Measurements from ENCODE around the gene ITPKC.

The ITPKC gene

GRCh38 chr19:40755248-40755624, 38.3 kb downstream of the ITPKC start:
- TF ChIP-seq RARB (CRISPR knock-in tag; IDR thresholded peaks at IDR 0.05) (no peak), ZC3H10 (CRISPR knock-in tag; IDR thresholded peaks at IDR 0.05) (no peak)

GRCh38 chr19:40755791-40756190, 38.9 kb downstream of the ITPKC start:
- ATAC-seq: no peak
- TF ChIP-seq ZFP30 (CRISPR knock-in tag; IDR thresholded peaks at IDR 0.05): no peak
- TF ChIP-seq ZFP3 (CRISPR knock-in tag; IDR thresholded peaks at IDR 0.05): no peak
- TF ChIP-seq ZNF8 (CRISPR knock-in tag; IDR thresholded peaks at IDR 0.05): no peak
- TF ChIP-seq TCF4 (CRISPR knock-in tag; IDR thresholded peaks at IDR 0.05; ENCODE audit: borderline replicate concordance): no peak
- TF ChIP-seq OSR1 (CRISPR knock-in tag; IDR thresholded peaks at IDR 0.05): no peak
- TF ChIP-seq CSRNP3 (CRISPR knock-in tag; IDR thresholded peaks at IDR 0.05): no peak

More at GRCh38 chr19:40755248-40755624, 38.3 kb downstream of the ITPKC start:
- ATAC-seq: no peak

- TF ChIP-seq BACH2 (CRISPR knock-in tag; IDR thresholded peaks at IDR 0.05; ENCODE audit: borderline replicate concordance) (no peak), CSRNP3 (CRISPR knock-in tag; IDR thresholded peaks at IDR 0.05) (no peak), PPARA (CRISPR knock-in tag; IDR thresholded peaks at IDR 0.05; ENCODE audit: borderline replicate concordance) (no peak)
- ATAC-seq: no peak
These were observed 39.7 kb downstream of the ITPKC start for GRCh38 chr19:40756502-40757110.

GRCh38 chr19:40758491-40758890, 41.6 kb downstream of the ITPKC start:
- no peak for ATAC-seq
- TF ChIP-seq GLIS3 (CRISPR knock-in tag; IDR thresholded peaks at IDR 0.05): no peak
- TF ChIP-seq CREB5 (CRISPR knock-in tag; IDR thresholded peaks at IDR 0.05; ENCODE audit: low read depth): no peak
- no peak for TF ChIP-seq BACH2 (CRISPR knock-in tag; IDR thresholded peaks at IDR 0.05; ENCODE audit: borderline replicate concordance)
- no peak for TF ChIP-seq PATZ1 (CRISPR knock-in tag; IDR thresholded peaks at IDR 0.05; ENCODE audit: borderline replicate concordance)
- TF ChIP-seq OSR1 (CRISPR knock-in tag; IDR thresholded peaks at IDR 0.05): no peak
- TF ChIP-seq TSHZ2 (CRISPR knock-in tag; IDR thresholded peaks at IDR 0.05): no peak
- TF ChIP-seq ZNF70 (CRISPR knock-in tag; IDR thresholded peaks at IDR 0.05): no peak
- no peak for TF ChIP-seq CSRNP3 (CRISPR knock-in tag; IDR thresholded peaks at IDR 0.05)
- TF ChIP-seq ARNTL (CRISPR knock-in tag; IDR thresholded peaks at IDR 0.05; ENCODE audit: borderline replicate concordance, low read depth): no peak
- TF ChIP-seq ESRRG (CRISPR knock-in tag; IDR thresholded peaks at IDR 0.05): no peak
- no peak for TF ChIP-seq POU6F1 (CRISPR knock-in tag; IDR thresholded peaks at IDR 0.05; ENCODE audit: borderline replicate concordance, low read depth)
- TF ChIP-seq TCF4 (CRISPR knock-in tag; IDR thresholded peaks at IDR 0.05; ENCODE audit: borderline replicate concordance): no peak
- TF ChIP-seq ZNF565 (CRISPR knock-in tag; conservative IDR thresholded peaks at IDR 0.05; ENCODE audit: low read depth): no peak
- no peak for TF ChIP-seq SNAI2 (CRISPR knock-in tag; IDR thresholded peaks at IDR 0.05)
- TF ChIP-seq RARB (CRISPR knock-in tag; IDR thresholded peaks at IDR 0.05): no peak
- no peak for TF ChIP-seq ZC3H10 (CRISPR knock-in tag; IDR thresholded peaks at IDR 0.05)
- no peak for TF ChIP-seq CSDC2 (CRISPR knock-in tag; IDR thresholded peaks at IDR 0.05)
- TF ChIP-seq TOX (CRISPR knock-in tag; IDR thresholded peaks at IDR 0.05; ENCODE audit: borderline replicate concordance): no peak
